PC-3 (cell line): ENCODE measurements around the gene VARS2. TPM values are rescaled to one million over a fixed set of nuclear protein-coding genes. Genes with fewer than 3 reads are reported as not detected.
"Not testable (repeated sequence)": the region's sequence is repeated elsewhere in the genome, so short reads cannot be mapped to it uniquely, and the experiment has no call there.

Source experiments
- ATAC-seq: fragments of 200-7000 bp; cut with Tn5 transposase; 2 replicates; pipeline ENCODE4 v1.9.1; 2020; ENCODE audit warnings: mild to moderate bottlenecking, moderate library complexity
- BruUV-seq: library from RNA; stranded (reverse); fragments of 400-500 nt; replicated peaks from 2 replicates; lab custom pipeline; 2021; lab: Mats Ljungman, UMichigan
- CTCF ChIA-PET: fragments of 300-600 bp; sonication (Branson Sonifier 250); formaldehyde crosslinking; loops from one replicate; lab custom pipeline; 2022; ENCODE audit warnings: antibody characterized with exemption; lab: Charles Lee
- POLR2A ChIA-PET: fragments of 300-600 bp; sonication (Branson Sonifier 250); formaldehyde crosslinking; loops from one replicate; lab custom pipeline; 2022; ENCODE audit warnings: antibody characterized with exemption; ENCODE audit not compliant: unreplicated experiment; lab: Charles Lee
- DNase-seq: peaks from one replicate; pipeline ENCODE4 v3.0.0-alpha.2; 2015
- H2AFZ ChIP-seq: fragments of 300-600 bp; sonication (generic); 2 replicates; pipeline ENCODE4 v1.6.0; 2016; ENCODE audit warnings: antibody characterized with exemption, low read length
- H3F3A ChIP-seq: fragments of 300-600 bp; sonication (generic); one replicate; pipeline ENCODE4 v1.6.0; 2017; ENCODE audit warnings: antibody characterized with exemption, low read length, control low read depth, mild to moderate bottlenecking; ENCODE audit not compliant: unreplicated experiment
- H3K27ac ChIP-seq: fragments of 300-600 bp; sonication (generic); 2 replicates; pipeline ENCODE4 v1.5.1; 2016; ENCODE audit warnings: mild to moderate bottlenecking, low read length
- H3K27me3 ChIP-seq: fragments of 300-600 bp; sonication (generic); 2 replicates; pipeline ENCODE4 v1.6.1; 2016; ENCODE audit warnings: low read length, mixed read lengths
- H3K36me3 ChIP-seq: fragments of 300-600 bp; sonication (generic); 2 replicates; pipeline ENCODE4 v1.6.1; 2016; ENCODE audit warnings: low read depth, mixed run types, low read length, mixed read lengths
- H3K4me1 ChIP-seq: fragments of 300-600 bp; sonication (generic); 2 replicates; pipeline ENCODE4 v1.5.1; 2016; ENCODE audit warnings: low read length; ENCODE audit not compliant: insufficient read depth
- H3K4me2 ChIP-seq: fragments of 300-600 bp; sonication (generic); 2 replicates; pipeline ENCODE4 v1.6.0; 2016; ENCODE audit warnings: low read length
- H3K4me3 ChIP-seq: fragments of 300-600 bp; sonication (generic); 2 replicates; pipeline ENCODE4 v1.5.1; 2016; ENCODE audit warnings: mild to moderate bottlenecking, low read length, mixed read lengths
- H3K79me2 ChIP-seq: fragments of 300-600 bp; sonication (generic); 2 replicates; pipeline ENCODE4 v1.6.1; 2017; ENCODE audit warnings: low read length, mixed read lengths
- H3K9ac ChIP-seq: fragments of 300-600 bp; sonication (generic); 2 replicates; pipeline ENCODE4 v1.6.0; 2016; ENCODE audit warnings: mild to moderate bottlenecking, low read length
- H3K9me2 ChIP-seq: fragments of 300-600 bp; sonication (generic); replicated peaks from 2 replicates; pipeline ENCODE4 v1.6.1; 2016; ENCODE audit warnings: mixed run types, low read length, mixed read lengths
- H3K9me3 ChIP-seq: fragments of 300-600 bp; sonication (generic); 2 replicates; pipeline ENCODE4 v1.6.1; 2016; ENCODE audit warnings: low read length, mixed read lengths
- H4K20me1 ChIP-seq: fragments of 300-600 bp; sonication (generic); 2 replicates; pipeline ENCODE4 v1.6.1; 2016; ENCODE audit warnings: low read length, mixed read lengths
- CTCF ChIP-seq: fragments of 300-600 bp; sonication (generic); conservative IDR thresholded peaks from 2 replicates; pipeline ENCODE4 v1.5.1; 2017; ENCODE audit warnings: antibody characterized with exemption, low read depth, mild to moderate bottlenecking, low read length
- EZH2 ChIP-seq: fragments of 300-600 bp; sonication (generic); IDR thresholded peaks from one replicate; pipeline ENCODE4 v1.6.1; 2017; ENCODE audit warnings: antibody characterized with exemption, mild to moderate bottlenecking, low read length; ENCODE audit not compliant: unreplicated experiment
- EZH2phosphoT487 ChIP-seq: fragments of 300-600 bp; sonication (generic); IDR thresholded peaks from 2 replicates; pipeline ENCODE4 v1.6.1; 2018; ENCODE audit warnings: mild to moderate bottlenecking, antibody characterized with exemption, low read length, borderline replicate concordance
- intact Hi-C: fragments of 100-400 bp; cut with micrococcal nuclease; formaldehyde crosslinking; loops from 2 replicates; pipeline ENCODE4 v1.9.0; 2023
- total RNA-seq: library from RNA; depleted of rRNA; stranded (reverse); fragments of >200 nt; gene quantifications from 2 replicates; pipeline ENCODE4 v1.2.3, GENCODE V29; 2014

VARS2 gene
- total RNA-seq, 1 experiment from 2014 or later: 66.5 TPM

GRCh38 chr6:30926644-30927043 lies 12.6 kb downstream of the VARS2 start:
- no peak overlapping the region for H2AFZ ChIP-seq
- H3F3A ChIP-seq: no peaks in the 10 kb centered on the region
- H3K4me1 ChIP-seq: peaks cover 32% of the 10 kb centered on the region
- BruUV-seq: no TSS peak
- H3K9me3 ChIP-seq: no peaks in the 10 kb centered on the region
- CTCF ChIA-PET: interaction anchor here (0.6 to 1.9 kb wide), 2 partner anchors 15 to 144 kb away, joined by 3 to 7 read pairs; no protein-coding TSS in a partner anchor
- no peak overlapping the region for H3K9ac ChIP-seq
- no peaks in the 10 kb centered on the region for H3K9me2 ChIP-seq
- intact Hi-C loops: no loop called here
- no peak overlapping the region for H3K4me3 ChIP-seq
- POLR2A ChIA-PET: interaction anchor here (0.7 kb wide), 1 partner anchor 77 kb away, joined by 4 read pairs; no protein-coding TSS in a partner anchor
- DNase-seq (peak; percentile 52), ATAC-seq (peak; percentile 65)
- H4K20me1 ChIP-seq: no peaks in the 10 kb centered on the region
- H3K27me3 ChIP-seq: no peaks in the 10 kb centered on the region
- TF ChIP-seq EZH2phosphoT487 (no peak), CTCF (no peak), EZH2 (no peak)
- no peak overlapping the region for H3K4me2 ChIP-seq
- peaks cover 8% of the 10 kb centered on the region; the same call in 1 of the 2 replicates for H3K79me2 ChIP-seq
- H3K27ac ChIP-seq: no peak overlapping the region
- peaks cover 36% of the 10 kb centered on the region for H3K36me3 ChIP-seq

GRCh38 chr6:30927080-30927479 lies 13.0 kb downstream of the VARS2 start:
- H2AFZ ChIP-seq, H3K4me3 ChIP-seq, H3K79me2 ChIP-seq, H3K4me2 ChIP-seq, H3K27ac ChIP-seq, DNase-seq, H3K27me3 ChIP-seq, H3K9me3 ChIP-seq, H3K9ac ChIP-seq, H3F3A ChIP-seq, ATAC-seq, H3K9me2 ChIP-seq, BruUV-seq, H4K20me1 ChIP-seq, intact Hi-C loops: not testable (repeated sequence)
- peaks cover 34% of the 10 kb centered on the region for H3K36me3 ChIP-seq
- POLR2A ChIA-PET: interaction anchor here (0.7 kb wide), 1 partner anchor 77 kb away, joined by 4 read pairs; no protein-coding TSS in a partner anchor
- CTCF ChIA-PET: interaction anchor here (1.9 kb wide), 1 partner anchor 144 kb away, joined by 7 read pairs; no protein-coding TSS in a partner anchor
- H3K4me1 ChIP-seq: peaks cover 32% of the 10 kb centered on the region

GRCh38 chr6:30928677-30929076 lies 14.6 kb downstream of the VARS2 start:
- Histone ChIP-seq H4K20me1 (no peaks in the 10 kb centered on the region), H3K9me2 (no peaks in the 10 kb centered on the region), H3K4me2 (no peak overlapping the region), H3K36me3 (peaks cover 30% of the 10 kb centered on the region), H3K9ac (no peak overlapping the region), H3K27me3 (no peaks in the 10 kb centered on the region), H3F3A (no peaks in the 10 kb centered on the region), H3K4me1 (peaks cover 19% of the 10 kb centered on the region), H2AFZ (no peak overlapping the region), H3K27ac (no peak overlapping the region), H3K4me3 (no peak overlapping the region), H3K79me2 (peaks cover 3% of the 10 kb centered on the region; the same call in 1 of the 2 replicates), H3K9me3 (no peaks in the 10 kb centered on the region)
- no TSS peak for BruUV-seq
- DNase-seq: no peak
- POLR2A ChIA-PET: no interaction called here
- TF ChIP-seq CTCF (no peak), EZH2phosphoT487 (no peak), EZH2 (no peak)
- CTCF ChIA-PET: no interaction called here
- ATAC-seq: no peak
- intact Hi-C loops: no loop called here
